Measurements from ENCODE around the gene FERMT2.

- no peak for TF ChIP-seq CTCF (conservative IDR thresholded peaks at IDR 0.05; ENCODE audit: low read depth in 2 of 2)
- no peak for TF ChIP-seq EZH2 (IDR thresholded peaks at IDR 0.05; ENCODE audit: low read depth, unreplicated experiment)
- TF ChIP-seq JUNB (IDR thresholded peaks at IDR 0.05; ENCODE audit: unreplicated experiment) = no peak
- TF ChIP-seq EZH2phosphoT487 (IDR thresholded peaks at IDR 0.05; ENCODE audit: unreplicated experiment) = no peak
- TF ChIP-seq ZNF331 (CRISPR knock-in tag; IDR thresholded peaks at IDR 0.05; ENCODE audit: low read depth) = no peak
- no peak for TF ChIP-seq CREB1 (CRISPR knock-in tag; IDR thresholded peaks at IDR 0.05; ENCODE audit: low read depth)
- TF ChIP-seq, protein P1, sequence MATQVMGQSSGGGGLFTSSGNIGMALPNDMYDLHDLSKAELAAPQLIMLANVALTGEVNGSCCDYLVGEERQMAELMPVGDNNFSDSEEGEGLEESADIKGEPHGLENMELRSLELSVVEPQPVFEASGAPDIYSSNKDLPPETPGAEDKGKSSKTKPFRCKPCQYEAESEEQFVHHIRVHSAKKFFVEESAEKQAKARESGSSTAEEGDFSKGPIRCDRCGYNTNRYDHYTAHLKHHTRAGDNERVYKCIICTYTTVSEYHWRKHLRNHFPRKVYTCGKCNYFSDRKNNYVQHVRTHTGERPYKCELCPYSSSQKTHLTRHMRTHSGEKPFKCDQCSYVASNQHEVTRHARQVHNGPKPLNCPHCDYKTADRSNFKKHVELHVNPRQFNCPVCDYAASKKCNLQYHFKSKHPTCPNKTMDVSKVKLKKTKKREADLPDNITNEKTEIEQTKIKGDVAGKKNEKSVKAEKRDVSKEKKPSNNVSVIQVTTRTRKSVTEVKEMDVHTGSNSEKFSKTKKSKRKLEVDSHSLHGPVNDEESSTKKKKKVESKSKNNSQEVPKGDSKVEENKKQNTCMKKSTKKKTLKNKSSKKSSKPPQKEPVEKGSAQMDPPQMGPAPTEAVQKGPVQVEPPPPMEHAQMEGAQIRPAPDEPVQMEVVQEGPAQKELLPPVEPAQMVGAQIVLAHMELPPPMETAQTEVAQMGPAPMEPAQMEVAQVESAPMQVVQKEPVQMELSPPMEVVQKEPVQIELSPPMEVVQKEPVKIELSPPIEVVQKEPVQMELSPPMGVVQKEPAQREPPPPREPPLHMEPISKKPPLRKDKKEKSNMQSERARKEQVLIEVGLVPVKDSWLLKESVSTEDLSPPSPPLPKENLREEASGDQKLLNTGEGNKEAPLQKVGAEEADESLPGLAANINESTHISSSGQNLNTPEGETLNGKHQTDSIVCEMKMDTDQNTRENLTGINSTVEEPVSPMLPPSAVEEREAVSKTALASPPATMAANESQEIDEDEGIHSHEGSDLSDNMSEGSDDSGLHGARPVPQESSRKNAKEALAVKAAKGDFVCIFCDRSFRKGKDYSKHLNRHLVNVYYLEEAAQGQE (IDR thresholded peaks at IDR 0.05; ENCODE audit: unreplicated experiment) = no peak
- TF ChIP-seq POLR2AphosphoS5 (IDR thresholded peaks at IDR 0.05; ENCODE audit: low read depth) = no peak
These were observed 104.3 kb downstream of the FERMT2 start for GRCh38 chr14:52846591-52846990.

All from GM23338 (cell line).